NCI-H345 treated with DMSO at 0.1 percent for 48 hours (cell line): ENCODE measurements around the gene SCGB2B2.
"Not testable (repeated sequence)": the region's sequence is repeated elsewhere in the genome, so short reads cannot be mapped to it uniquely, and the experiment has no call there.

Experiments used
- DNase-seq: peaks from one replicate; lab custom pipeline; 2025; ENCODE audit not compliant: unreplicated experiment; lab: John Stamatoyannopoulos, UW

Gene SCGB2B2

DNA sequence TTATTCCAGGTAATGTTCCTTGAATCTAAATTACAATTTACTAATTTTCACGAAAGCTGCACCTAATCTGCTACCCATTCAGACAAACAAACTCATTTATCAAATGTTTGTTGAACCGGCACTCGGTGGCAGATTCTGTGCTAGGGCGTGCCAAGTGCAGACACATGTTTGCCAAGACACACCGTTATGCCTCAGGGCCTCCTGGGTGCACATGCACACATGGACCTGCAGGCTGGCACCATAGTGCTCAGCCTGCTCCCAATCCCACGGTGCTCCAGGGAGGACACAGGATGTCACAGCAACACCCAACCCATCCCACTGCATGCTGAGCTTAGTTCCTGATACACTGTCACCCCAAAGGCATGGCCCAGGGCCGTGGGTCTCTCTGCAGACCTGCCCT is 7.7 kb downstream of the SCGB2B2 start:
- DNase-seq: no peak

DNA sequence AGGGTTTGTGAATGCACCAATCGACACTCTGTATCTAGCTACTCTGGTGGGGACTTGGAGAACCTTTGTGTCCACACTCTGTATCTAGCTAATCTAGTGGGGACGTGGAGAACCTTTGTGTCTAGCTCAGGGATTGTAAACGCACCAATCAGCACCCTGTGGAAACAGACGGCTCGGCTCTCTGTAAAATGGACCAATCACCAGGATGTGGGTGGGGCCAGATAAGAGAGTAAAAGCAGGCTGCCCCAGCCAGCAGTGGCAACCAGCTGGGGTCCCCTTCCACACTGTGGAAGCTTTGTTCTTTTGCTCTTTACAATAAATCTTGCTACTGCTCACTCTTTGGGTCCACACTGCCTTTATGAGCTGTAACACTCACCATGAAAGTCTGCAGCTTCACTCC is 8.3 kb downstream of the SCGB2B2 start:
- not testable (repeated sequence) for DNase-seq

DNA sequence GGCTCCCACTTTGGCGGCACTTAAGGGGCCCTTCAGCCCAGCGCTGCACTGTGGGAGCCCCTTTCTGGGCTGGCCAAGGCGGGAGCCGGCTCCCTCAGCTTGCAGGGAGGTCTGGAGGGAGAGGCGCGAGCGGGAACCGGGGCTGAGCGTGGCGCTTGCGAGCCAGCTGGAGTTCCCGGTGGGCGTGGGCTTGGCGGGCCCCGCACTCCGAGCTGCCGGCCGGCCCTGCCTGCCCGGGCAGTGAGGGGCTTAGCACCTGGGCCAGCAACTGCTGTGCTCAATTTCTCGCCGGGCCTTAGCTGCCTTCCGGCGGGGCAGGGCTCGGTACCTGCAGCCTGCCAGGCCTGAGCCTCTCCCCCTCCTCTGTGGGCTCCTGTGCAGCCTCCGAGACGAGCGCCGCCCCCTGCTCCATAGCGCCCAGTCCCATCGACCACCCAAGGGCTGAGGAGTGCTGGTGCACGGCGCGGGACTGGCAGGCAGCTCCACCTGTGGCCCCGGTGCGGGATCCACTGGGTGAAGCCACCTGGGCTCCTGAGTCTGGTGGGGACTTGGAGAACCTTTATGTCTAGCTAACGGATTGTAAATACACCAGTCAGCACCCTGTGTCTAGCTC is 8.8 kb downstream of the SCGB2B2 start:
- not testable (repeated sequence) for DNase-seq

DNA sequence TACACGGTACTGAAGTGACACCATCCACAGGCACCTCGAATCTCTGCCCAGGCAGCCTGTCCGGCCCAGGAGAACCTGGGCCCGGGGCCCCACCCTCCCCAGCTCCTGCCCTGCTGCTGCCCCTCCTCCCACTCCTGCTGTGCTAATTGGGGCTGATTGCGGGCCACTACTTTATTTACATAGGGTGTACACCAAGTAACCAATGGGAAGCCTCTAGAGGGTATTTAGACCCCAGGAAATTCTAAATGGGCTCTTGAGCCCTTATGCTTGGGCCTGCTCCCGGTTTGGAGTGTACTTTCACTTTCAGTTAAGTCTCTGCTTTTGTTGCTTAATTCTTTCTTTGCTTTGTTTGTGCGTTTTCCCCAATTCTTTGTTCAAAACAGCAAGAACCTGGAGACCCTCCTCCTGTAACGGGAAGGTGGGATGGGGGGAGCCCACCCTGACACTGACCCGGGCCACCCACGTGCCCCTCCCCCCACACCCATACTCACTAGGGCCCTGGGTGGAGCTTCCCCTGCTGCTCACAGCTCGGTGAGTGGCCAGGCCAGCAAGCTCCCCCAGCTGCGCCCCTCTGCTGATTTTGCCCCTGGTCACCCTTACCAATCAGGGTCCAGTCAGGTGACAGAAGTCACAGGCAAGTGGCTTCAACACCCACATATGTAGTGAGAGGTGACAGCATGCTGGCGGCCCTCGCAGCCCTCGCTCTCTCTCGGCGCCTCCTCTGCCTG is 9.4 kb downstream of the SCGB2B2 start:
- DNase-seq: peak; percentile 29

DNA sequence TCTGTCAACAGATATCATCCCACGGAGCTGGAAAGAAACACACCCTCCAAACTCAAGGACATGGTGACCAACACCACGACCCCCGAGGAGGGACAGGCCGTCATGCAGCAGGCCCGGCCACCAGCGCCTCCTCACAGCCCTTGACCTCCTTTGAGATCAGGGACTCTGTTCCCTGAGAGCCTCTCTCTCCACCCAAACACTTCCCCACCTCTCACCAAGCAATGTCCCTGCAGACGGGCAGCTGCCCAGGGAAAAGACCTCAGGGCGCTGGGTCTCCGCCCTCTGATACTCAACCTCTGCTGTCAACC is 10.0 kb downstream of the SCGB2B2 start:
- DNase-seq: no peak

DNA sequence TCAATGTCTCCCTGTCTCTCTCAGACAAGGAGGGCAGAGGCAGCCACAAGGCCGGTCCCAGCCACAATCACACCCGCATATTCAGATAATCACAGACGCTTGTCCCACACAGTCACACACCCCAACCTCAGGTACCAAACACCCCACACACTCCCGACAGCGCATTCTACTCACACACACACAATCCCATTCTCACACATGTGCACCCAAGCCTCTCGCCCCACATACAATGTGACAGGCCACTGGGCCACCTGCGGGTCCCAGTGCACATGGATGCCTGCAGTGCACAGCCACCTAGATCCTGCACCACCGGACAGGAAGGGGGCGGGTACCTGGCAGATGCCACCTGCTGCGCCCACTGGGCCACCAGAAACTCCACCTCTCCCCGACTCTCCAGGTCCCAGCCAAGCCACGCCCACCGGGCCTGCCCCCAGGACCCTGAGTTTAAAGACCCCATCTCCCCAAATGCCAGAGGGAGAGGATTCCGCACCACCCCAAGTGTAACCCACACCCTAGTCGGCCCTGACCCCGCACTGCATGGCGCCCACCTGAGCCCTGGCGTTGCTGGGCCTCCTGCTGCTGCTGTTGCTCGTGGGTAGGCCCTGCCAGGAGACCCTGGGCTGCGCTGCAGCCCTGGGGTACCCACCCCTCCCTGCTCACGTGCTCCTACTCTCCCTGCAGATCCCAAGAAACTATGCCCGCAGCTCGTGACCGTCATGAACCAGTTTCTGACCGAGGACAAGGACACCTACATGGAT is 10.6 kb downstream of the SCGB2B2 start:
- no peak for DNase-seq

DNA sequence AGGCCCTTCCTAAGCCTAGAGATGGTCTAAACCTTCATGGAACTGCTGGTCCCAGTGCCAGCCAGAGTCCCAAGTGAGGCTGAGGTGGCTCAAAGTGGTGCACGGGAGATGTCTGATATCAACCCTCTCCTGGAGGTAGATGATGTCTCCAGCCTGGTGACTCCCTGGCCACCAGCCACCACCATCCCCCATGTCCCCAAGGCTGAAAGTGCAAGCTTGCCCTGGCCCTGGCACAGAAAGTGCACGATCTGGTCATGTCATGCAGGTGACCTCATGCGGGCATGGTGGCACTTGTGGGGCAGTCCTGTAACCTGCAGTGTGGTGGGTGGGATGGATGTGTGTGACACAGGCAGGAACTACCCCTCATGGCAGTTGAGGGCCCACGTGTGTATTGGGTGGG is 11.7 kb downstream of the SCGB2B2 start:
- not testable (repeated sequence) for DNase-seq

DNA sequence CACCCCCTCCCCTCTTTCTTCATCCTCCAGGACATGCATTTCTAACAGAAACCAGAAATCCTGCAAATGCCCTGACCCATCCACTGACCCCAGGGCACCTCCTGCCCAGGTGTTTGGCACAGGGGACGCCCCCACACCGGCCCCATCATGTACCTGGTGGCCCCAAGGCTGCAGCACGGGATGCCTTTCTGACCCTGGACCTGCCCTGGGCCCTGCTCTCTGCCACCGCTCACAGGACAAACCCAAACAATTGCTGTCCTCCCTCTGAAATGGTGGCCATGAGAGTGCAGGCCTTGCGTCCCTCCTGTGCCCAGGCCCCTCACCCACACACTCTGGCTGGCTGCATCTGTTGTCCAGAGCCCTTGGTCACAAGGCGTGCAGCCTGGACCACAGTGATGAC is 12.1 kb downstream of the SCGB2B2 start:
- no peak for DNase-seq

DNA sequence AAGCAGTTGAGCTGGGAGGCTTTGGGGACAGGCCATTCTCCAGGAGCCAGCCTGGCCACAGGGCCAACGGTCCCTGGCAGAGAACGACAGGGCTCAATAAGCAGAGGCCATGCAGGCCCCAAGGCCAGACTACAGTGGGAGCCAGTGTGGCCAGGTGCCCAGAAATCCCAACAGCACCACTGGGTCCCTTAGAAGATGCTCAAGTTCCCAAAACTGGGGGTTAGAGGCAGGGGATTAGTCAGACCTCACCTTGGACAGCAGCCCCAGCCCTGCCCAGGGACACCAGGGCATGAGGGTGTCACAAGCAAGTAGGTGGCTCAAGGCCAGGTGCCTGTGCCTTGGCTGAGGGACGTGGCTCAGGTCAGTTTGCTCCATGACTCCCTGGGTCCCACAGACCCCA is 12.8 kb downstream of the SCGB2B2 start:
- no peak for DNase-seq

DNA sequence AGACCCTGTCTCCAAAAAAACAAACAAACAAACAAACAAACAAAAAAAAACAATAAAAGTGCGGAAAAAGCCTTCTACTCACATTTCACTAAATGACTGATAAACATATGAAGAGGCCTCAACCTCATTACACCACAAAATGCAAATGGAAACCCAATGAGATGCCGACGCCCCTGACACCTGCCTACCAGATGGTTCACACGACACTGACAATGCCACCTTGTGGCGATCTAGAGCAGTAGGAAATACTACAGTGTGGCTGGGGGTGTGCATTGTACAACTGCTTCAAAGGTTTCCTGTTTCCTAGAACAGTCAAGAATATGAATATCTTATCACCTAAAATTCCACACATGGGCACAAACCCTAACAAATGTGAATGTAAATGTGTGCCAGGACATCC is 14.0 kb downstream of the SCGB2B2 start:
- DNase-seq: no peak

DNA sequence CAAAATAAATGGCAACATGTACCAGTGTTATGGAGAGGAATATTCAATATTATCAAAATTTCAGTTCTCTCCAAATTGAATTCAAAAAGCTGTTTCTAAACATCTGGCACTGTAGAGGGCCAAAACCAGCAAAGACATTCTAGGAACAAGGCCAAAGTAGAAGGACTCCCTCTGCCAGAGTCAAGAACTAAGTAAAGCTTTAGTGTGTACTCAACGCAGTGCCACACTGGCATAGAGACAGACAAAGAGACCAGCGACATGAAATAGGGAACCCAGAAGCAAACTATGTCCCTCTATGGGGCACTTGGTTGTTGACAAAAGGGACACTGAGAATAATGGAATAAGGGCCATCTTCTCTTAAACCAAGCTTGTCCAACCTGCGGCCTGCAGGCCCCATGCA is 15.6 kb downstream of the SCGB2B2 start:
- DNase-seq: no peak

DNA sequence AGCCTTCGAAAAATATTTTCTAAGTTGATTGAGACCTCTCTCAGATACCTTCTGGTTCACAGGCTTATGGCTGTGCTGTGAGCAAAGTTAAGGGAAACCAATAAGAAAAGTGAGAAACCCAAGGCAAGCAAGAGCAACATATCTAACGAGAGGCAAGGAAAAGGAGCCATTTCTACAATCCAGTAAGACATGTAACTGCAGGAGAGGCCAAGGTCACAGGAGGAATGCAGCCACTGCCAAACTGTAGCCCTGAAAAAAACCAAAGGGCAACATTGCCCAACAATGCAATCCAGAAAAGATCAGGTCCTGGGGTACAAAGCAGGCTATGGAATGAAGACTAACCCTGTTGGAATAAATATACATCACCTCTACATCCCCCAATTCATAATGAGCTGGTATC is 21.3 kb downstream of the SCGB2B2 start:
- no peak for DNase-seq

DNA sequence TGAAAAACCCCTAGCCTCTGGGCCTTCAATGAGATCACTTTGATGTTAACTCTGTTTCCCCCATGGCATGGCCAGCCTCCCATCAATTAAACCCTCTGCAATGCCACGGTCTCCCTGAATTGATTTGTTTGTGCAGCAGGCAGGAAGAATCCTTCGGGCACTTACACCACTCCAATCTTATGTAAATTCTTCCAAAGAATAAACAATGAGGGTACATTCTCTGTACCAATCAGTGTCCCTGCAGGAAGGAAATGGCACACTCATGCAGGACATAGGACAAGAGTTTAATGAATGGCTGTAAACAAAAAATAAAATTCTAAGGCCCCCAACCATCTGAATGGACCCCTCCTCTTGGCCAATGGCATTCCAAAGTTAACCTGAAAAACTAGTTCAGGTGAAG is 22.2 kb downstream of the SCGB2B2 start:
- no peak for DNase-seq

DNA sequence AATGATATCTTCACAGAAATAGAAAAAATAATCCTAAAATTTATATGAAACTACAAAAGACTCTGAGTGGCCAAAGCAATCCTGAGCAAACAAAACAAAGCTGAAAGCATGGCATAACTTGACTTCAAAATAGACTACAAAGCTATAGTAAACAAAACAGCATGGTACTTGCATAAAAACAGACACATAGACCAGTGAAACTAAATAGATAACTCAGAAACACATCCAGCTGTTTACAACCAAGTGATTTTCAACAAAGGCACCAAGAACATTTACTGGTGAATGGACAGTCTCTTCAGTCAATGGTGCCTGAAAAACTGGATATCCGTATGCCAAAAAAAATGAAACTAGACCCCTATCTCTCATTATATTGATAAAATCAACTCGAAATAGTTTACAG is 25.2 kb downstream of the SCGB2B2 start:
- DNase-seq: no peak

DNA sequence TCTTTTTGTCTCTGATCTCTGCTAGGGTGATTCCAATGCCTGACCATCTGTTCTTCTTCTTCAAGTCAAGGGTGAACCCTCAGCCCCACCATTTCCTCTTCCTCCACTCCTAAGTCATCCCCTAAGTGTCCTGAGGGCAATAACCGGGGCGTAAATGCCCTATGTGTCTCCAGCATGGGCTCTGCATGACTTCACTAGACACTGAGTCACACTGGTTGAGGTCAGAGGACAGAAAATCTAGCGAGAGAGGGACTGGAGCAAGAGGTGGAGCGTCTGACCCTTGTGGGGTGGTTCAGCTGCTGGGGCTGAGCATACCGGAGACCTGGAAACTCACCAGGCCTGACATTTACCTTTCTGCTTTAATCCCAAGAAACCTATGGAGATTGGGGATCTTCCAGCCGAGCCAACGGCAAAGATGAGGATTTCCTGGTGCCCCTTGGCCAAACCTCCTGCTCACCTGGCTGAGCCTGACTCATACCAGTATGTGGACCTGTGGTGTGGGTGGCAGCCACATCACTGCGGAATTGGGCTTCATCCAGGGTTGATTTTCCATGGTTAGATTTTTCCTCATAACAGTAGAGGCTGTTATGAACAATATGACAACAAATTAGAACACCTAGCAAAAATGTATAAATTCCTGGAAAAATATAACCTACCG is 26.9 kb downstream of the SCGB2B2 start:
- no peak for DNase-seq

DNA sequence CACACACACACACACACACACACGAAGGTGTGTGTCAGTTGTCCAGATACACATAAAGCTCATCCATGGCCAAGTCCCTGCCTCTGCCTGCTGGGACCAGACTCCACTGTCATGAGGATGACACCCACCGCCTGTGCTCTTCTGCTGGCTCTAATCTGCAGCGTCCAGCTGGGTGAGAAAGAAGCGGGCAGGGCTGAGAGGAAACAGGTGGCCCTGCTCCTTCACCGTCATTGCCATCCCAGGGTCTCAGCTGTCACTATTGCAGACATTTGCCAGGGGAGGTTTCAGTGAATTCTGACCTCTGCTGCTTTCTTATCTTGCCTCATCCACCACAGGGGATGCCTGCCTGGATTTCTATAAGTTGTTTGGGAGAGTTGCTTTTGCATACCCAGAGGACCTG is 31.4 kb downstream of the SCGB2B2 start:
- no peak for DNase-seq

DNA sequence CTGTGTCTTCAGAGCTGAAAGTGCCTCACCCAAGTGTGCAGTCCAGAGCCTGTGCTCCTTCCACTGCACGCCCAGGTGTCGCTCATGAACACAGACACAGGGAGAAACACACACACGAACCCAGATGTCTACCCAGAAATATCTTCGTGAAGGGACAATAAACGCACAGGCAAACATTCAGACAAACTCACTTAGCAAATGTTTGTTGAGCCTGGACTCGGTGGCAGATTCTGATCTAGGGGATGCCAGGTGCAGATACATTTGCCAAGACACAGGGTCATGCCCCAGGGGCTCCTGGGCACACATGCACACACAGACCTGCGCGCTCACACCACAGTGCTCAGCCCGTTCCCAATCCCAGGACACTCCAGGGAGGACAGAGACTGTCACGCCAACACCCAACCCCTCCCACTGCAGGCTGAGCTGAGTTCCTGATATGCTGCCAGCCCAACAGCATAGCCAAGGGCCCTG is 31.9 kb downstream of the SCGB2B2 start:
- no peak for DNase-seq

DNA sequence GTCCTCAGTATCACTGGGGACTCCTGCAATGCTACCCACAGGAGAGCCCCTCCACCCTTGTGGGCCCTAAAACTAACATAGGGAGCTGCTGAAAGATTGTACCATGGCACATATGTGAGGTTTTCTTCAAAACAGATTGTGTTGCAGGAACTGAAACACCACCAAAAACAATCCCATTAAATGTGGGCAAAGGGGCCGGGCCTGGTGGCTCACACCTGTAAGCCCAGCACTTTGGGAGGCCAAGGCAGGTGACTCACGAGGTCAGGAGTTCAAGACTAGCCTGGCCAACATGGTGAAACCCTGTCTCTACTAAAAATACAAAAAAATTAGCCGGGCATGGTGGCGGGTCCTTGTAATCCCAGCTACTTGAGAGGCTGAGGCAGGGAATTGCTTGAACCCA is 34.7 kb downstream of the SCGB2B2 start:
- DNase-seq: no peak

DNA sequence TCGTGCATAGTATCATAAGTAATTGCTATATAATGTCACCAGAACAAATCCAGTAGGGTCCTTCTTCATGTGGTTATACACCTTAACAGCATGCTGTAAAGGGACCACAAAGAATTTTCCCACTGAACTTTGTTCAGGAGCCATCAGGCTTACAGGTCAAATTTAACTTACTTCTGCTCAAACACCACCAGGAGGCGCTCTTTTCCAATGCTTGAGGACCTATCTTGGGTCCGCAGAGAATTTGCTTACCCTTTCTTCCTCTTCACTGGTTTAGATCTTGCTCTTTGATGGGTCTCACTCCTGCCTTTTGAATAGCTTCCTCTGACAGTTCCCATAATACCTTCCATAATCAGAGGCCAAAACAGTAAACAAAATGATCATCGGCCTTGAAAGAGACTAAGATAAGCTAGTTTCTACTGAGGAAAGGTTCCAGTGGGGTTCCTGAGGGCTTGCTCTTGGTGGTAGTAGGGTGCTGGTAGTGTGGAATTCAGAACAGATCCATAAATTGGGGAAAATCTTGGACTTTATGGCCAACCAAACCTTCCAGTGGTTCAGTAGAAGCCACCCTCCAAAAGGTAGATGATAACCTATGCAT is 37.4 kb downstream of the SCGB2B2 start:
- peak; percentile 91 for DNase-seq

DNA sequence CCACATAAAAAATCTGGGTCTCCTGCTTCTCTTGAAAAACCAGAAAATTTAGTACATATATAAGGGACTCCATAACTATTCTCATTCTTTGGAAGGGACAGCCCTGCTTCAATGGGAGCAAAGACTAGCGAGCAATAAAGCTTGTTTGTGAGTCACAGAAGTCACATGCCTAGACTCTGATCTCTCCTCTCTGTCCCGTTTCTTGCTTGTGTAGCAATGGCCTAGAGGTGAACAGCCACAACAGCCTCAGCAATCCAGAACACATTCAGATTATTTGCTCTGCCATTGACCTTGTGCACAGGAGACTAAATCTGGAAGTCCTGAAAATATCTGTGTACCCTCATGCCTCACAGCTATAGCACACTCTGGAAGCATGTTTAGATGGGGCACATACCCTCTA is 43.2 kb downstream of the SCGB2B2 start:
- DNase-seq: no peak
